Endothelial cell (in vitro differentiated cells): ENCODE data around the gene LTF. TPM values are rescaled to one million over a fixed set of nuclear protein-coding genes. Genes with fewer than 3 reads are reported as not detected.
A peak's percentile ranks its signal among the peaks of the same experiment; 100 is the strongest.

Source experiments
- DNase-seq: peaks from one replicate; pipeline ENCODE4 v3.0.0; 2021; ENCODE audit warnings: low spot score
- H3K27ac Mint-ChIP-seq: one replicate; pipeline ENCODE4 v1.8.0; 2021; ENCODE audit warnings: mixed read lengths, inconsistent platforms; ENCODE audit not compliant: unreplicated experiment
- H3K27me3 Mint-ChIP-seq: one replicate; pipeline ENCODE4 v1.8.0; 2021; ENCODE audit warnings: mild to moderate bottlenecking, moderate library complexity, mixed read lengths, inconsistent platforms; ENCODE audit not compliant: unreplicated experiment
- H3K36me3 Mint-ChIP-seq: one replicate; pipeline ENCODE4 v1.8.0; 2021; ENCODE audit warnings: mild to moderate bottlenecking, low read depth, mixed read lengths, inconsistent platforms; ENCODE audit not compliant: unreplicated experiment
- H3K4me1 Mint-ChIP-seq: one replicate; pipeline ENCODE4 v1.8.0; 2021; ENCODE audit warnings: mild to moderate bottlenecking, mixed read lengths, inconsistent platforms; ENCODE audit not compliant: unreplicated experiment
- H3K4me3 Mint-ChIP-seq: one replicate; pipeline ENCODE4 v1.8.0; 2021; ENCODE audit warnings: mild to moderate bottlenecking, mixed read lengths, inconsistent platforms; ENCODE audit not compliant: unreplicated experiment
- H3K9me3 Mint-ChIP-seq: one replicate; pipeline ENCODE4 v1.8.0; 2021; ENCODE audit warnings: mixed read lengths, inconsistent platforms; ENCODE audit not compliant: unreplicated experiment
- total RNA-seq: library from RNA; stranded (reverse); fragmentation: NEBNext Ultra II Directional; extraction: Animal tissue kit (Norgen Biotek cat#: 25700); gene quantifications from one replicate; pipeline ENCODE4 v1.2.1, GENCODE V29; 2021; ENCODE audit not compliant: unreplicated experiment
- TF ChIP-seq, protein P1 (sequence below): fragments of 200-600 bp; sonication (generic); IDR thresholded peaks from one replicate; pipeline ENCODE4 v1.5.0; 2021; ENCODE audit warnings: antibody characterized with exemption; ENCODE audit not compliant: unreplicated experiment

Gene LTF
- total RNA-seq, 1 donor from 2014 or later = not detected

DNA sequence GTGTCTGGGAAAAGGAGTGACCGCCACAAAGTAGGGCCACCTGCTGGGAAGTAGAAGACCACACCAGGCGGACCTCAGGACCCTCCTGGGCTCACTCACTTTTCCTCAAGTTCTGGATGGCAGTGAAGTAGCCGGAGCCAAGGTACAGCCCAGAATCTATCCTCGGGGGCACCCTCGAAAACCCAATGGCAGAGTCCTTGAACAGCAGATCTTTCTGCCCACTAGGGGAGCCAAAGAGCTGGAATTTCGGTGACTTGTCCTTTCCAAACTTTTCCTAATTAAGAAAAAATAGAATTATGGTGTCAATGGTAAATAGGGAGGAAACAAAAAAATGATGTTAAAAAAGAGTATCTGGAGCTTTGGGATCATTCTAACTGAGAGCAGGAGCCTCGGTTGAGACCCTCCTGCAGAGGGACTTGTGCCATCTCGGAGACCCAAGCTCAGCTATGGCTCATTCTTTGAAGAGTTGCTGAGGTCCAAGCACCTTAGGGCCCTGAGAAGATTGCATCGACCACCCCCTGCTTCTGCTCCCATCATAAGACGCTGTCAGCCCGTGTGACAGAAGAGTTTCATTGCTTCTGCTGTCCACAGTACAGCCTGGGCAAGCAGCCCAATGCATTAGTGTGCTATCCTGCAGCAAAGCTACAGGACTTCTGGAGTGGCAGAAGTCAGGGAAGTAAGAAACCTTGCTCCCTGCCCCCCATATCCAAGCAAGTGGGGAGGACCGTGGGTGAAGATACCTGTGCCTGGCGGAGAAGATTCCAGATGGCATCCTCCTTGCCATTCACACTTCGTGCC, 14.8 kb downstream of the LTF start:
- no peak overlapping the region for H3K27ac Mint-ChIP-seq
- H3K4me1 Mint-ChIP-seq = no peaks in the 10 kb centered on the region
- no peak overlapping the region for H3K4me3 Mint-ChIP-seq
- TF ChIP-seq, protein P1, sequence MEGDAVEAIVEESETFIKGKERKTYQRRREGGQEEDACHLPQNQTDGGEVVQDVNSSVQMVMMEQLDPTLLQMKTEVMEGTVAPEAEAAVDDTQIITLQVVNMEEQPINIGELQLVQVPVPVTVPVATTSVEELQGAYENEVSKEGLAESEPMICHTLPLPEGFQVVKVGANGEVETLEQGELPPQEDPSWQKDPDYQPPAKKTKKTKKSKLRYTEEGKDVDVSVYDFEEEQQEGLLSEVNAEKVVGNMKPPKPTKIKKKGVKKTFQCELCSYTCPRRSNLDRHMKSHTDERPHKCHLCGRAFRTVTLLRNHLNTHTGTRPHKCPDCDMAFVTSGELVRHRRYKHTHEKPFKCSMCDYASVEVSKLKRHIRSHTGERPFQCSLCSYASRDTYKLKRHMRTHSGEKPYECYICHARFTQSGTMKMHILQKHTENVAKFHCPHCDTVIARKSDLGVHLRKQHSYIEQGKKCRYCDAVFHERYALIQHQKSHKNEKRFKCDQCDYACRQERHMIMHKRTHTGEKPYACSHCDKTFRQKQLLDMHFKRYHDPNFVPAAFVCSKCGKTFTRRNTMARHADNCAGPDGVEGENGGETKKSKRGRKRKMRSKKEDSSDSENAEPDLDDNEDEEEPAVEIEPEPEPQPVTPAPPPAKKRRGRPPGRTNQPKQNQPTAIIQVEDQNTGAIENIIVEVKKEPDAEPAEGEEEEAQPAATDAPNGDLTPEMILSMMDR = peak; percentile 73
- no peaks in the 10 kb centered on the region for H3K9me3 Mint-ChIP-seq
- peaks cover 4% of the 10 kb centered on the region for H3K27me3 Mint-ChIP-seq
- no peaks in the 10 kb centered on the region for H3K36me3 Mint-ChIP-seq
- DNase-seq = peak; percentile 38

DNA sequence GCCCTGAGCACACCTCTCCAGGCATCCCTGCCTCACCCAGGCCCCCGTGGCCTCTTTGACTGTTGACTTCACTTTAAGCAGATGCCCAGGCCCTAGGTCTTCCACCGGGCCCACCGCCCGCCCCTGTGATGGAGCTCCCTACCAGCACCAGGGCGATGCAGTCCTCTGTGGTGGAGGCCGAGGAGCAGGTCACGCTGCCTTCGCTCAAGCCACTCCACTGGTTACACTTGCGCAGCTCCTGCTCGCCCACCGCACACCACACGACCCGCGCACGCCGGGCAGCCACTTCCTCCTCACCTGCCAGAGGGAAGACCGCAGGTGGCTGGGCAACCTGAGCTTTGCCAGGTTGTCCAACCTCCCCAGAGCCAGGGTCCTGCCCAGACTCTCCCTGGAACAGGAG, 16.0 kb downstream of the LTF start:
- Mint-ChIP-seq H3K36me3 (no peaks in the 10 kb centered on the region), H3K4me1 (no peaks in the 10 kb centered on the region), H3K9me3 (no peaks in the 10 kb centered on the region), H3K27me3 (no peaks in the 10 kb centered on the region), H3K4me3 (no peak overlapping the region), H3K27ac (no peak overlapping the region)
- TF ChIP-seq, protein P1 = no peak
- no peak for DNase-seq

DNA sequence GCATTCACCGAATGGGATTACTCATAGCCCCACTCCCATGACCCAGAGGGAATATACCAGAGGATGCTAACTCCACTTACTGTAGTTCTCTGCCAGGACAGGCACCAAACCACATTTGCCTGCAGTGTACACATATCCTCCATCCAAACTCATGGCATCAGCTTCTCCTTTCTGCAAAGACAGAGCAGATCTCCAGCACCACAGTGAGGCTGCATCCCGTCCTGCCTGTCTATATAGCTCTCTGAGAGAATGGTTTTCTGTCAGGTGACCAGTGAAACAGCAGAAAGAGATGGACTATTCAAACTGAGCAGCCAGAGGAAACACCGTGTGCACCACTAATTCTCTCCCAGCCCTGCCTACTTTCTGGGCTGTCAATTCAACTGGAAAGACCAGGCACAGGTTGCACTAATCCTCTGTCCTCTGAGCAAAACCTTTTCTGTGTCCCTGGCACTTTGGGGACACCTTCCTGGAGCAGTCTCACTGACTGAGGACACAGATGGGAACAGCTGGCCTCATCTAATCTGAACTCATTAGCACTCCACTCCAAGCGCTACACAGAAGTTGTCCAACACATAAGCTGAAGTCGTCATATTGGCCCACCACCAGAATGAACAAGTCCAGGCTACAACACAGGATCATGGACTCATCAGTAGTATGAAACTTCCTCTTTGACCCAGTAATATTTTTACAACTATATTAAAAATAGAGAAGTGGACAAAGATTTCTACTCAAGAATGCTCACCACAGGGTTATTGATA, 17.3 kb downstream of the LTF start:
- TF ChIP-seq, protein P1 = no peak
- Mint-ChIP-seq H3K4me3 (no peak overlapping the region), H3K27ac (no peak overlapping the region), H3K9me3 (no peaks in the 10 kb centered on the region), H3K36me3 (no peaks in the 10 kb centered on the region), H3K4me1 (no peaks in the 10 kb centered on the region), H3K27me3 (no peaks in the 10 kb centered on the region)
- no peak for DNase-seq

DNA sequence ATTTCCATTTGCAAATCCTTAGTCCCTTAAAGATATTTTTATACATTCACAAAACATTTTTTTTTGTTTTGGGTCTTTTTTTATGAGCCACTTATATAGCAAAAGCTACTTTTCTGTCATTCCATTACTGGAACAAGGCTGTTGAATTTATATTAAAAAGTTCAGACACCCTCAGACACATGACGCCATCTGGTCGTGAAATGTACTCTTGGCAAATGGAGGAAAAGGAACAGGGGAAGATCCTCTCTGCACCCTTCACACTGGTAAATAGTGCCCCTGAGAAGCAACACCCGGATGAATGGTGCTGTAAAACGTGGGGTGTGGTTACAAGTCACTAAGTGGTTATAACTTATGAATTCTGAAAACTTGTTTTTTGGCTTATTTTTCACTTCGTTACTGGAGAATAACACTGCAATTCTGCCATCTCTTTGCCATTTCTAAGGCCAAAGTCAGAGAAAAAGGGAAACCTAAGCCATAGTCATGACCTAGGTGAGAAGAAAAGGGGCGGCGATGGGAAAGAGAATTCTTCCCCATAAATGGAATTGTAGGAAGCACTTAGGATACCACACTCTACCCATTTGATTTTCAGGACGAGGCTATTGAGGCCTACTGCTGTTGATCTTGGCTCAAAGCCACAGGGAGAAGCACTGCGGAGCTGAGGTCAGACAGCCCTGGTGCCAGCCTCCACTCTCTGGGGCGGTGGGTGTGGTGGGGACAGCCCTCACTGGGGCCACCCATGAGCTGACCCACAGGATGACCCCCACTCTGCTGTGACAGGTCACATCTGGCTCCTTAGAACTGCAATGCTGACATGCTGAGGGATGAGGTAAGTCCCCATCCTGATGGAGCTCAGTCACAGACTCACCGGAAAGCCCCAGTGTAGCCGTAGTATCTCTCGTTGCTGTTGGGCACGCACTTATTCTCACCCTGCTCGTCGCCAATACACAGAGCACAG, 21.9 kb downstream of the LTF start:
- no peaks in the 10 kb centered on the region for H3K9me3 Mint-ChIP-seq
- H3K36me3 Mint-ChIP-seq = no peaks in the 10 kb centered on the region
- no peaks in the 10 kb centered on the region for H3K4me1 Mint-ChIP-seq
- DNase-seq = peak; percentile 47
- H3K4me3 Mint-ChIP-seq = no peak overlapping the region
- no peak overlapping the region for H3K27ac Mint-ChIP-seq
- no peaks in the 10 kb centered on the region for H3K27me3 Mint-ChIP-seq
- TF ChIP-seq, protein P1 = peak; percentile 55
